H1 (cell line): ENCODE results near the gene TBPL2.
"Not testable (repeated sequence)": the region's sequence is repeated elsewhere in the genome, so short reads cannot be mapped to it uniquely, and the experiment has no call there.

Experiments
- CBX8 ChIP-seq: fragments of 300-800, 300-1000 bp; sonication (generic); IDR thresholded peaks from 2 replicates; pipeline ENCODE4 v1.7.1; 2016; ENCODE audit warnings: low read depth, low read length, borderline replicate concordance
- EP300 ChIP-seq, 2 experiments: IDR thresholded peaks; 1 replicate in 1 of 2; 2 replicates in 1 of 2; pipeline ENCODE4 v1.6.1; 2011 to 2012; ENCODE audit warnings: low read depth in 2 of 2, low read length in 2 of 2, mild to moderate bottlenecking in 2 of 2, borderline replicate concordance in 1 of 2, inconsistent platforms in 1 of 2, moderate library complexity in 1 of 2
- EZH2 ChIP-seq: fragments of 200-600 bp; sonication (generic); IDR thresholded peaks from 2 replicates; pipeline ENCODE4 v1.7.1; 2012; ENCODE audit warnings: low read depth, mild to moderate bottlenecking, moderate library complexity, low read length, inconsistent platforms; ENCODE audit not compliant: severe bottlenecking
- NRF1 ChIP-seq: IDR thresholded peaks from 2 replicates; pipeline ENCODE4 v1.6.1; 2011; ENCODE audit warnings: mild to moderate bottlenecking, low read depth, low read length, improper control_type of control experiment
- POLR2A ChIP-seq, 2 experiments: IDR thresholded peaks; 1 replicate in 1 of 2; 2 replicates in 1 of 2; pipeline ENCODE4 v1.6.1; 2011; ENCODE audit warnings: low read depth in 2 of 2, low read length in 2 of 2, mild to moderate bottlenecking in 2 of 2; ENCODE audit errors: control extremely low read depth in 1 of 2
- POLR2AphosphoS5 ChIP-seq: IDR thresholded peaks from 2 replicates; pipeline ENCODE4 v1.6.1; 2011; ENCODE audit warnings: low read depth, low read length
- POU5F1 ChIP-seq: IDR thresholded peaks from 2 replicates; pipeline ENCODE4 v1.6.1; 2011; ENCODE audit warnings: low read depth, mild to moderate bottlenecking, low read length, moderate library complexity
- RXRA ChIP-seq: IDR thresholded peaks from 2 replicates; pipeline ENCODE4 v1.6.1; 2011; ENCODE audit warnings: low read depth, mild to moderate bottlenecking, low read length, moderate library complexity; ENCODE audit not compliant: insufficient read depth
- SP1 ChIP-seq: IDR thresholded peaks from 2 replicates; pipeline ENCODE4 v1.6.1; 2011; ENCODE audit warnings: low read depth, low read length
- SRF ChIP-seq: IDR thresholded peaks from 2 replicates; pipeline ENCODE4 v1.6.1; 2011; ENCODE audit warnings: mild to moderate bottlenecking, low read depth, low read length, moderate library complexity
- TBP ChIP-seq: IDR thresholded peaks from 2 replicates; pipeline ENCODE4 v1.6.1; 2011; ENCODE audit warnings: low read depth, low read length, improper control_type of control experiment
- ZNF274 ChIP-seq: IDR thresholded peaks from 2 replicates; pipeline ENCODE4 v1.7.0; 2012; ENCODE audit warnings: low read length, borderline replicate concordance; ENCODE audit errors: extremely low read depth
- TF ChIP-seq, protein P1 (sequence below), 3 experiments: IDR thresholded peaks; 1 replicate in 2 of 3; 2 replicates in 1 of 3; pipeline versions ENCODE4 v1.5.1 to v1.6.1; 2011; ENCODE audit warnings: low read length in 3 of 3, mild to moderate bottlenecking in 3 of 3, inconsistent platforms in 2 of 3, low read depth in 1 of 3, moderate library complexity in 1 of 3; ENCODE audit not compliant: insufficient read depth in 1 of 3; ENCODE audit errors: control extremely low read depth in 1 of 3
- TF ChIP-seq, protein P2 (sequence below): IDR thresholded peaks from 2 replicates; pipeline ENCODE4 v1.6.1; 2012; ENCODE audit warnings: inconsistent platforms

DNA sequence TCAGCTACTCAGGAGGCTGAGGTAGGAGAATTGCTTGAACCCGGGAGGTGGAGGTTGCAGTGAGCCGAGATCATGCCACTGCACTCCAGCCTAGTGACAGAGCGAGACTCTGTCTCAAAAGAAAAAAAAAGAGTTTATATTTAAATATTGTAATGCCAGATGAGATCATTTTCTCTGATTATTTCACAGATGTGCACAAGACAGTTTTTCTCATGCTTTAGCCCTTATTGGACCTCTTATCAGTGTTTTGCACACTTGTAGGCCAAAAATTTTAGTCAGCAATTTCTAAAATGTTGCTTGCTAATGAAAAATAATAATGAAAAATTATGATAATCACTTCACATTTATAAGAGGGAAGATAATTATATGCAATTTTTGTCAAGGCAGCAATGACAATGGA lies 36.0 kb upstream of the TBPL2 start:
- TF ChIP-seq, protein P1, sequence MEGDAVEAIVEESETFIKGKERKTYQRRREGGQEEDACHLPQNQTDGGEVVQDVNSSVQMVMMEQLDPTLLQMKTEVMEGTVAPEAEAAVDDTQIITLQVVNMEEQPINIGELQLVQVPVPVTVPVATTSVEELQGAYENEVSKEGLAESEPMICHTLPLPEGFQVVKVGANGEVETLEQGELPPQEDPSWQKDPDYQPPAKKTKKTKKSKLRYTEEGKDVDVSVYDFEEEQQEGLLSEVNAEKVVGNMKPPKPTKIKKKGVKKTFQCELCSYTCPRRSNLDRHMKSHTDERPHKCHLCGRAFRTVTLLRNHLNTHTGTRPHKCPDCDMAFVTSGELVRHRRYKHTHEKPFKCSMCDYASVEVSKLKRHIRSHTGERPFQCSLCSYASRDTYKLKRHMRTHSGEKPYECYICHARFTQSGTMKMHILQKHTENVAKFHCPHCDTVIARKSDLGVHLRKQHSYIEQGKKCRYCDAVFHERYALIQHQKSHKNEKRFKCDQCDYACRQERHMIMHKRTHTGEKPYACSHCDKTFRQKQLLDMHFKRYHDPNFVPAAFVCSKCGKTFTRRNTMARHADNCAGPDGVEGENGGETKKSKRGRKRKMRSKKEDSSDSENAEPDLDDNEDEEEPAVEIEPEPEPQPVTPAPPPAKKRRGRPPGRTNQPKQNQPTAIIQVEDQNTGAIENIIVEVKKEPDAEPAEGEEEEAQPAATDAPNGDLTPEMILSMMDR (IDR thresholded peaks at IDR 0.05; ENCODE audit: control extremely low read depth in 1 of 3, insufficient read depth in 1 of 3, low read depth in 1 of 3, low read length in 3 of 3), result not testable (repeated sequence)
- TF ChIP-seq POLR2AphosphoS5; CBX8; EP300 (IDR thresholded peaks at IDR 0.05; ENCODE audit: borderline replicate concordance in 1 of 2, low read depth in 2 of 2, low read length in 2 of 2); POLR2A (IDR thresholded peaks at IDR 0.05; ENCODE audit: control extremely low read depth in 1 of 2, low read depth in 2 of 2, low read length in 2 of 2); TBP; SP1; ZNF274; EZH2; RXRA; NRF1; POU5F1; SRF: not testable (repeated sequence)
- TF ChIP-seq, protein P2, sequence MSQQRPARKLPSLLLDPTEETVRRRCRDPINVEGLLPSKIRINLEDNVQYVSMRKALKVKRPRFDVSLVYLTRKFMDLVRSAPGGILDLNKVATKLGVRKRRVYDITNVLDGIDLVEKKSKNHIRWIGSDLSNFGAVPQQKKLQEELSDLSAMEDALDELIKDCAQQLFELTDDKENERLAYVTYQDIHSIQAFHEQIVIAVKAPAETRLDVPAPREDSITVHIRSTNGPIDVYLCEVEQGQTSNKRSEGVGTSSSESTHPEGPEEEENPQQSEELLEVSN, result not testable (repeated sequence)
